Measurements from ENCODE around the gene ZFAND2B.
A peak's percentile ranks its signal among the peaks of the same experiment; 100 is the strongest.

ZFAND2B gene

GRCh38 chr2:219169930-219170654 is 36.5 kb upstream of the ZFAND2B start, which contains the start of gene SLC23A3:
TSS of gene SLC23A3 (minus strand) at chr2:219170029. CDS start at chr2:219169984, 45 bp downstream.
- no peak within 1 kb of the TSS for H3K4me3 ChIP-seq (ENCODE audit: low read depth, low read length)
- TF ChIP-seq CTCF (IDR thresholded peaks at IDR 0.05; ENCODE audit: low read depth, low read length, missing control alignments) = no peak
- no peak for DNase-seq (ENCODE audit: low read depth)

GRCh38 chr2:219171231-219171651 is 35.3 kb upstream of the ZFAND2B start:
- TF ChIP-seq CTCF (IDR thresholded peaks at IDR 0.05; ENCODE audit: low read depth, low read length, missing control alignments) = peak; percentile 71
- H3K4me3 ChIP-seq (ENCODE audit: low read depth, low read length) = no peak overlapping the region
- no peak for DNase-seq (ENCODE audit: low read depth)

- no peak for DNase-seq (ENCODE audit: low read depth)
- TF ChIP-seq CTCF (IDR thresholded peaks at IDR 0.05; ENCODE audit: low read depth, low read length, missing control alignments) = no peak
- no peak overlapping the region for H3K4me3 ChIP-seq (ENCODE audit: low read depth, low read length)
Observed at GRCh38 chr2:219172231-219173154, 34.1 kb upstream of the ZFAND2B start.

- no peak overlapping the region for H3K4me3 ChIP-seq (ENCODE audit: low read depth, low read length)
- no peak for TF ChIP-seq CTCF (IDR thresholded peaks at IDR 0.05; ENCODE audit: low read depth, low read length, missing control alignments)
- no peak for DNase-seq (ENCODE audit: low read depth)
Observed at GRCh38 chr2:219173176-219173575, 33.4 kb upstream of the ZFAND2B start.

- no peak for DNase-seq (ENCODE audit: low read depth)
- TF ChIP-seq CTCF (IDR thresholded peaks at IDR 0.05; ENCODE audit: low read depth, low read length, missing control alignments) = no peak
- no peak overlapping the region for H3K4me3 ChIP-seq (ENCODE audit: low read depth, low read length)
Observed at GRCh38 chr2:219174146-219174545, 32.4 kb upstream of the ZFAND2B start.

- DNase-seq (ENCODE audit: low read depth) = no peak
- no peak for TF ChIP-seq CTCF (IDR thresholded peaks at IDR 0.05; ENCODE audit: low read depth, low read length, missing control alignments)
Observed at GRCh38 chr2:219174801-219175200, 31.8 kb upstream of the ZFAND2B start.

More at GRCh38 chr2:219174801-219175200, 31.8 kb upstream of the ZFAND2B start:
- no peak overlapping the region for H3K4me3 ChIP-seq (ENCODE audit: low read depth, low read length)

Data from GM12864 (cell line).